Measurements from ENCODE around the gene HSD17B4.
"Not testable (repeated sequence)": the region's sequence is repeated elsewhere in the genome, so short reads cannot be mapped to it uniquely, and the experiment has no call there.

The HSD17B4 gene

DNA sequence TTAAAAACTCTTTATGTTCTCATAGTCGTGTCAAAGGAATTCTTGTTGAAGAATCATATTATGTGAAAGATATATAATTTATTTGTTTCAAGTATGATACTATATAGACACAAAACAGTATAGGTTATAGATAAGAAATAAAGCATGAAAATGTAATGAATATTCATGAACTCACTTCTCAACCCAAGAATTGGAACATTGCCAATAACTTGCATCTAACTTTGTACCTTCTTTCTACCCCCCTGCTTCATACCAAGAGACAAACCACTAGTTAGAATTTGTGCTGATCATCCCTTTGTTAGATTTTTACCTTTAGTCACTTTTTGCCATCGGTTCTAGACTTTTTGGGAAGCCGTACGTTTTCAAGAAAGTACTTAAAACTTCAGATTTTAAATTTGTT is 32.6 kb downstream of the HSD17B4 start:
- DNase-seq: no peak

DNA sequence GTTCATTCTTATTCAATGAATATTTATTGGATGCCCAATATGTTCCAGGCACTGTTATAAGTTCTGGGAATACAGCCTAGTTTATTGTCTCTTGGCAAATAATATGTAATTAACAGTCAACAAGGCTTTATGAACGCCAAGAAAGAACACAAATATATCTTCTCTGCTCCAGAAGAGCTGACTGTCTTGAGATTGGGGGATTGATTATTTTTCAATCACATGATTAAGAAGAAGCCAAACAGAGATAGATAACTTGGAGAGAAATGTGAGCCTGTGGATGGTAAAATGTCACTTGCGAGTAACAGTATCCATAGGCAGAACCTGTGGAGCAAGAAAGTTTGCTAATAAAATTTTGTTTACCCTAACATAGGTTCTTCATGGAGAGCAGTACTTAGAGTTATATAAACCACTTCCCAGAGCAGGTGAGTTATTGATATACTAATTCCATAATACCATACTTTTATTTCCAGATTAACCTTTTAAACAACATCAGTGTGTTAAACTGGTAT is 49.4 kb downstream of the HSD17B4 start:
- DNase-seq: no peak

DNA sequence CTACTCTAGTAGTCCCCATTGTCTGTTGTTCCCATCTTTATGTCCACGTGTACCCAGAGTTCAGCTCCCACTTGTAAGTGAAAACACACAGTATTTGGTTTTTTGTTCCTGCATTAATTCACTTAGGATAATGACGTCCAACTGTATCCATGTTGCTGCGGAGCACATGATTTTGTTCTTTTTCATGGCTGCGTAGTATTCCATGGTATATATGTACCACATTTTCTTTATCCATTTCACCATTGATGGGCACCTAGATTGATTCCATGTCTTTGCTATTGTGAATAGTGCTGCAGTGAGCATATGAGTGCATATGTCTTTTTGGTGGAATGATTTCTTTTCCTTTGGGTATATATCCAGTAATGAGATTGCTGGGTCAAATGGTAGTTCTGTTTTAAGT is 51.6 kb downstream of the HSD17B4 start:
- DNase-seq: not testable (repeated sequence)

DNA sequence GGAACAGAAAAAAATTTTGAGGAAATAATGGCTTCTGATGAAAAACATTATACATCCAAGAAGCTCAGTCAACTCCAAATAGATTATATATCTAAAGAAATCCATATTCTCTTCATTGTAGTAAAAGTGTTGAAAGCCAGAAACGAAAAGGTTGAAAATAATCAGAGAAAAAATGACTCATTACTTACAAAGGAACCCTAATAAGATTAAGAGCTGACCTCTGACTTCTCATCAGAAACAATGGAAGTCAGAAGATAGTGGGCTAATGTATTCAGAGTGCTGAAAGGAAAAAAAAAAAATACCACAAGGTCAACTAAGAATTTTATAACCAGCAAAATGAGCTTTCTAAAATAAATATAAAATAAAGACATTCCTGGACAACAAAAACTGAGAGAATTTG is 60.0 kb downstream of the HSD17B4 start:
- DNase-seq: no peak

DNA sequence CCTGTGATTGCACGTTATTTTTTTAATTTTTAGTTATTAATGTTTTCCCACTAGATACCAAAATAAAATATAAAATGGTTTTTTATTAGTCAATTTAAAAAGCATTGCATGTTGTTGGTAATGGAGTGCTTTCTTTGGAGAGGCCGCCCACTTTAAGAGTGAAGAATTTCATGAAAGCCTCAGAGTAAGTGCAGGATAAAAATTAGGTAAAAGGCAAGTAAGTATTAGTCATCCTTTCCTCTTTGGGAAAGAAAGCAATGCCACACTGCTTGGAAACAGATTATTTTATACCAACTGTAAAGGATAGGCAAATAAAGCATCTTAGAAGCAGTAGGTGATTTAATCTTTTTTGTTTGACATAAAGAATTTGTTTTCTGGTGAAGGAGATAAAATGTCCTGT is 62.9 kb downstream of the HSD17B4 start:
- no peak for DNase-seq

DNA sequence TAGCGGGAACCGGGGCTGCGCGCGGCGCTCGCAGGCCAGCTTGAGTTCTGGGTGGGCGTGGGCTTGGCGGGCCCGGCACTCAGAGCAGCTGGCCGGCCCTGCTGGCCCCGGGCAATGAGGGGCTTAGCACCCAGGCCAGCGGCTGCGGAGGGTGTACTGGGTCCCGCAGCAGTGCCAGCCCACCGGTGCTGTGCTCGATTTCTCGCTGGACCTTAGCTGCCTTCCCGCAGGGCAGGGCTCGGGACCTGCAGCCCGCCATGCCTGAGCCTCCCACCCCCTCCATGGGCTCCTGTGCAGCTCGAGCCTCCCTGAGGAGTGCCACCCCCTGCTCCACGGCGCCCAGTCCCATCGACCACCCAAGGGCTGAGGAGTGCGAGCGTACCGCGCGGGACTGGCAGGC is 64.8 kb downstream of the HSD17B4 start:
- not testable (repeated sequence) for DNase-seq

DNA sequence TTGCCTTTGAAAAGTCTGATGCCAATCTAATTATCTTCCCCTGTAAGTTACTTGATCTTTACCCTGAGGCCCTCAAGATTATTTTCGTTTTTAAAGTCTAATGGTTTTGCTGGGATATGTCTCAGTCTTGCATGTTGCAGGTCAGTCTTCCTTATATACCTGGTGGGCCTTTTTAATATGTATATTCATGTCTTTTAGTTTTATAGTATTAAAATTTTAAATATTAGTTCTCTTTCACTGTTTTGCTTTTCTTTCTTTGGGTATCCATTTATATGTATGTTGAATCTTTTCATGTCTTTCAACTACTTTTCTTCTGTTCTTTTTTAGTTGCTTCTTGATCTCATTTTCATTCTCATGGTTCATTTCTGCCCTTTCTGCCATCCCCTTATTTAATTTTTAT is 68.9 kb downstream of the HSD17B4 start:
- no peak for DNase-seq

DNA sequence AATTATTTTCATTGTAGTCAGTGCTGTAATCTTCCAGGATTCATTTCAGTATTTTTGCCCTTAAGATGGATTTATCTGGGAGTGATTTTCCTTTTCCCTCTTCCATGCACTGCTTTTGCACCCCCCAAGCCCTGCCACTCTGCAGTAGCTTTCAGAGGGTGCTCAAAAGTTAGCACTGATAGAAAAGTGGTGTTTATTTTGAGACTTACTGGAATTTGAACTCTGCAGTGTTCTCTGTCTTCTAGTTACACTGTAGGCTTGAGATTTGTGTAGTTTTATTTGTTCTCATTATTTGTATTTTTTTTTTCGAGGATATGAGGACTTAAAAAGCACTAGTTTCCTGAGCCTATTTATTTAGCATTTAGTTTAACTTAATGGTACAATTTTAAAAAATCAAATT is 70.5 kb downstream of the HSD17B4 start:
- DNase-seq: no peak

DNA sequence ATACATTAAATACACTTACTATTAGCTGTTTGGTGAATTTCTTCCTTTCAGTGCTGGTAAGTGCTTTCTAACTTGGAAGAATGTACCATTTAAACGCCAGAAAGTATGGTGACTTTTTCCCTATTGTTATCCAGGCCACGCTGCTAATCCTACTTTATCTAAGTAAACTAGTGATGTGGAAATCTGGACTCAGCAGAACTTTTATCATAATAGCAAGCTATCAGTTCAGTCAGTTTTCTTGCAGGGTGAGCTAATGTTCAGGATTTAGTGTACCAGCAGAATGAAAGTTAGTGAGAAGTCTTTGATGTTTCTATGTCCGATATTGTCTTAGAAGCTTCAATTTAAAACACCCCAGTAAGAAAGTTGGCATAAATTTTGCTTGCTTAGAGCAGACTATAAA is 72.2 kb downstream of the HSD17B4 start:
- no peak for DNase-seq

DNA sequence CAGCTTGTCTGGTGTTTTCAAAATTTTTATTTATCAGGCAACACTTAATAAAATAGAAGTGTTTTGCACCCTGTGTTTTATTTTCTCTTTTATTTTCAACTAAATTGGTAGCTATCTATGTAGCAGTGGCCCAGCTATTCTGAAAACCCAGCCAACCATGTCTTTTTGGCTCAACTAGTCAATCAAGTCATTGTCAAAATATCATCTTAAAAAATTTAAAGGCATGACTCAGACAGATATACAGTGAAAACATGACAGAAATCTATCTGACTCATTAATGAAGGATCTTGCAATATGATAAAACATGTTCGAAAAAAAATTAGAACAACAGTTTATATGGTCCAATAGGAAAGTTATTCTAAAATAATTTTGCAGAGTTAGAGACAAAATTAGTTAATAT is 75.1 kb downstream of the HSD17B4 start:
- DNase-seq: no peak

DNA sequence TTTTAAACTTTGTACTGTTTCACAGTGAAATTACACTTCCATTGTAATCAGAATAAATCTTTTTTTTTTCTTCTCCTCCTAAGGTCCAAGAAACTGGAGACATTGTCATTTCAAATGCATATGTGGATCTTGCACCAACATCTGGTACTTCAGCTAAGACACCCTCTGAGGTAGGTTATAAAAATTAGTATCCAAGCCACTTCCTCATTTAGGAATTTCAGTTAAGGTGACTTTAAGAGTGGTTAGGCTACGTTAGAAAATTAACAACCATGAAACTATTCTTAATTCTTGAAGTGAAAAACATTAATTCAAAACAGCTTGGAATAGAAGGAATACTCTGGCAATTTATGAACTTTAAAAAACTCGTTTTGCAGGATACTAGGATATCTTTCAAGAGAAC is 77.5 kb downstream of the HSD17B4 start:
- DNase-seq: no peak

DNA sequence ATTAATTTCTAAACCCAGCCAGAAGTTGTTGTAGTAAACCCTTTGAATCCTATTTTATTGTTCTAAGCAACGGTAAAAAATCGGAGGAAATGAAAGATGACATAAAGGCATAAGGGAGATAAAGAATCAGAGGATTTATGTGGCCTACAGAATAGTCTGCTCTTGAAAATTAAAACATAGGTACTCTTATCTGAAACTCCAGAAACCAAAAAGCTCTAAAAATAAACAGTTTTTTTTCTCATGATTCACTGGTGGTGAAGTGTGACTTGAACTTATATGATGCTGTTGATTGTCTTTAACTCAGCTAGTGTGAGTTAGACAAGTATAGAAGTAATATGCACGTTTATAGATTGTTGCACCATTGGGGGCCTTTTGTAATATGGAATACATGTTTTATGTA is 80.3 kb downstream of the HSD17B4 start:
- no peak for DNase-seq

DNA sequence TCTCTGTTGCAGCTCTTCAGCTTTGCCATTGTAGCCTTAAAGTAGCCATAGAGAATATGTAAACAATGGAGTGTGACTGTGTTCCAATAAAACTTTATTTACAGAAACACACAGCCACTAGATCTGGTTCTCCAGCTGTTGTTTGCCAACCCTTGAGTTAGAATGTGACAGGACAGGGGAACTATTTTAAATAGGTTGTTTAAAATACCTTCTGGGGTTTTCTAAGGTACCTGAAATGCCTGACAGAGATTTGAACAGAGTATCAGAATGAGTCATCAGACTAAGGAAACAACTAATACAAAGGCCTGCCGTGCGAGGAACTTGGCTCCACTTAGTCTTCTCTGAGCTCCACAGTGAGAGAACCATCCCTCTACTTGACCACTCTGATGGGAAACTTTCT is 85.4 kb downstream of the HSD17B4 start:
- DNase-seq: no peak

DNA sequence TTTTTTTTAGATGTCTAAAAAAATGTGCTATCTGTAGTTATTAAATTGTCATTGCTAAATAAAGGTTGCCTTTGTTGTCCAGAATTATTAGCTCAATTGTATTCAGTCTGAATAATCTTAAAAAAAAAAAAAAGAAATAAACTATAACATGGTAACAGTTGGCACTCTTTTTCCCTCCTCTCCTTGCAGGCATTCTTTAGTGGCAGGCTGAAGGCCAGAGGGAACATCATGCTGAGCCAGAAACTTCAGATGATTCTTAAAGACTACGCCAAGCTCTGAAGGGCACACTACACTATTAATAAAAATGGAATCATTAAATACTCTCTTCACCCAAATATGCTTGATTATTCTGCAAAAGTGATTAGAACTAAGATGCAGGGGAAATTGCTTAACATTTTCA is 89.4 kb downstream of the HSD17B4 start:
- no peak for DNase-seq

DNA sequence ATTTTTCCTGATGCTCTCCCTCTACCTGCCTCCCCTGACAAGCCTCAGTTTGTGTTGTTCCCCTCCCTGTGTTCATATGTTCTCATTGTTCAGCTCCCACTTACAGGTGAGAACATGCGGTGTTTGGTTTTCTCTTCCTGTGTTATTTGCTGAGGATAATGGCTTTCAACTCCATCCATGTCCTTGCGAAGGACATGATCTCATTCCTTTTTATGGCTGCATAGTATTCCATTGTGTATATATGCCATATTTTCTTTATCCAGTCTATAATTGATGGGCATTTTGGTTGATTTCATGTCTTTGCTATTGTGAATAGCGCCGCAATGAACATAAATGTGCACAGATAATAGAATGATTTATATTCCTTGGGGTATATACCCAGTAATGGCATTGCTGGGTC is 99.5 kb downstream of the HSD17B4 start:
- DNase-seq: no peak

DNA sequence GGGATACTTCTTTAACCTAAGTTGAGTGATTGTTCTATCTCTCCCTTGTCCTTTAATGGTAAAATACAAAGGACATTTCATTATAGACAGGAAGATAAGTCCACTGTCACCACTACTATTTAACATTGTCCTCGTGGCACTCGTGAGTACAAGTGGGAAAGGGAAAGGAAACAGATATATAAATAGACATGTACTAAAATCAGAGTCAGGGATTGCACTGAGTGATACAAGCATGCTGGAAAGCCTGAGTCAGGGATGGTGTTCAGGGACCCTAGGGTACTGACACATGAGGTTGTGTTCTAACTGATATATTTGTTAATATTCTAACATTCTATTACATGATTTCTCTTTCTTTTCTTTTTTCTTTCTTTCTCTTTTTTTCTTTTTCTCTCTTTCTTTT is 102.3 kb downstream of the HSD17B4 start:
- DNase-seq: no peak

DNA sequence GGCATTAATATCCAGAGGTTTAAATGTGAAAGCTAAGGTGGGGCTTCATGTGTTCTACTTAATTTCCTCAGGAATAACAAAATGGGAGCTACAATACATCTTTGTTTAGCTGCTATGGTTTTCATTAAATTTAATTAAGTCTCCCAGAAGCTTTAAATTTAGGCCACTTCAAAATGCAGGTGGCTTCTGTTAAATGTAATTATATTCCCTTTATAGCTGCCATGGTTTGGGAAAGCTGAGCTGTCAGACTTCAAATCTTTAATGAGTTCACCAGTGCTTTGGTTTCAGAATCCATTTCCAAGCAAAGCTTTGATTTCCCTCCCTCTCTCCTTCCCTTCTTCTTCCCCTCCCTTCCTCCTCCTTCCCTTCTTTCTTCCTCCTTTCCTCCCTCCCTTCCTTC is 118.6 kb downstream of the HSD17B4 start:
- no peak for DNase-seq

DNA sequence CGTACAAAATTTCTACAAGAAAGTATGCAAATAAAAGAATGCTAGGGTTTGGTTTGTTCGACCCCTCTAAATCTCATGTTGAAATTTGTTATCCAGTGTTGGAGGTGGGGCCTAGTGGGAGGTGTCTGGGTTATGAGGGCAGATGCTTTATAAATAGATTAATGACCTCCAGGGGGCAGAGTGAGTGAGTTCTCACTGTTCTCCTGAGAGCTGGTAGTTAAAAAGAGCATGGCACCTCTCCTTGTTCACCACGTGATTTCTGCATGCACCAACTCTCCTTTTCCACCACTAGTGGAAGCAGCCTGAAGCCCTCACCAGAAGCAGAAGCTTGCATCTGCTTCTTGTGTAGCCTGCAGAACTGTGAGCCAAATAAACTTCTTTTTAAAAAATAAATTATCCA is 126.6 kb downstream of the HSD17B4 start:
- DNase-seq: no peak

DNA sequence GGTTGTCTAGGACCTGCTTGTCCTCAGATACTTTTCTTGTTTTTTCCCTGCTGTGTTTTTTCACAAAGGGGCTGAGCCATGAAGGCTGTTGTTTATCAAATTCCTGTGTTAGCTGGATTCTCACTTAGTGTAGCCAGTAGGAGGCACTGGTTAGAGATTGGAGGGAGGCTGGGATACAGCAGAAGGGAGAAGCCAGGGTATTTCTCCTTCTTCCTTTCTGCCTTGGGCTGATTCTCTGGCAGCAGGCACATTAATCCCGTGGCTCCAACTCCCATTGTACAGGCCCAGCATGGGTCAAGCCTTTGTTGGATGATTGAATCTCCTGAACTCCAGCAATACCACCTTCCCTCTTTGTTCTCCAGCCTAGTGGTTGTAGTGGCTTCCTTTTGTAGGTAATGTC is 130.7 kb downstream of the HSD17B4 start:
- DNase-seq: no peak

DNA sequence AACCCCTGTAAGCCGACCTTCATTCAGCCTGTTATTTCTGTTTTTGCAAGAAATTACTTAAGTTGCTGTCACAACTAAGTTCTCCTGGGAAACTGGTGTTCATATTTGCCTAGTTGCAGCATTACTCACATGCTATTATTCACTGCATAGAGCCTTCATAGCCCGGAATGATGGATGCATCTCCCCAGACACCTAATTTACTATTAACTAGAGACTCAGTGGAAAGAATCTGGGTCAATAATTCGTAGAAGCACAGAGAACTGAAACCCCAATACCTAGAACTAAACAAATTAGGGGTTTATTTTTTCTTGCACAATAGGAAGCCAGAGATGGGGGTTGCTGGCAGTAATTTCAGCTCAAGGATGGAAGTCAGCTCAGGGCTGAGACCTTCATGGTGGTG is 131.4 kb downstream of the HSD17B4 start:
- DNase-seq: no peak
